Panc1 (cell line): ENCODE measurements around the gene TDRD7. TPM values are rescaled to one million over a fixed set of nuclear protein-coding genes. Genes with fewer than 3 reads are reported as not detected.

Source experiments
- ATAC-seq: fragments of 200-7000 bp; cut with Tn5 transposase; 2 replicates; pipeline ENCODE4 v1.9.1; 2020; ENCODE audit warnings: mild to moderate bottlenecking, moderate library complexity
- BruUV-seq: library from RNA; stranded (reverse); fragments of 400-500 nt; replicated peaks from 2 replicates; lab custom pipeline; 2021; lab: Mats Ljungman, UMichigan
- CTCF ChIA-PET: fragments of 300-600 bp; sonication (Branson Sonifier 250); formaldehyde crosslinking; loops from one replicate; lab custom pipeline; 2022; ENCODE audit warnings: antibody characterized with exemption; lab: Charles Lee
- POLR2A ChIA-PET: fragments of 300-600 bp; sonication (Branson Sonifier 250); formaldehyde crosslinking; loops from one replicate; lab custom pipeline; 2022; ENCODE audit warnings: antibody characterized with exemption; lab: Charles Lee
- DNase-seq: peaks from one replicate; pipeline ENCODE4 v3.0.0-alpha.2; 2010; ENCODE audit warnings: low read depth, low spot score
- H3K27ac ChIP-seq: 2 replicates; pipeline ENCODE4 v1.5.1; 2011; ENCODE audit warnings: mild to moderate bottlenecking, low read length, inconsistent platforms
- H3K27me3 ChIP-seq: fragments of 200-500 bp; sonication (Bioruptor generic); 2 replicates; pipeline ENCODE4 v1.6.0; 2014; ENCODE audit warnings: low read length, inconsistent platforms; ENCODE audit not compliant: control insufficient read depth, insufficient read depth
- H3K36me3 ChIP-seq: fragments of 200-500 bp; sonication (Bioruptor generic); 2 replicates; pipeline ENCODE4 v1.5.1; 2014; ENCODE audit warnings: inconsistent platforms, mild to moderate bottlenecking, low read length, moderate library complexity; ENCODE audit not compliant: control insufficient read depth, insufficient read depth
- H3K4me1 ChIP-seq: 2 replicates; pipeline ENCODE4 v1.5.1; 2011; ENCODE audit warnings: inconsistent platforms, mild to moderate bottlenecking, low read length, moderate library complexity; ENCODE audit not compliant: control insufficient read depth, insufficient read depth
- H3K4me3 ChIP-seq, 2 experiments: 2 replicates each; pipeline ENCODE4 v1.5.1; 2011 to 2012; ENCODE audit warnings: low read depth in 2 of 2, low read length in 2 of 2, mild to moderate bottlenecking in 2 of 2, inconsistent platforms in 1 of 2, moderate library complexity in 1 of 2
- H3K9me3 ChIP-seq: fragments of 200-500 bp; sonication (Bioruptor generic); 2 replicates; pipeline ENCODE4 v1.5.1; 2014; ENCODE audit warnings: low read depth, mild to moderate bottlenecking, inconsistent platforms, low read length, moderate library complexity; ENCODE audit not compliant: control insufficient read depth, insufficient read depth
- POLR2AphosphoS5 ChIP-seq: IDR thresholded peaks from 2 replicates; pipeline ENCODE4 v1.6.1; 2012; ENCODE audit warnings: mild to moderate bottlenecking, low read depth, low read length, moderate library complexity
- SIN3A ChIP-seq: IDR thresholded peaks from 2 replicates; pipeline ENCODE4 v1.6.1; 2012; ENCODE audit warnings: low read depth, mild to moderate bottlenecking, low read length, moderate library complexity, borderline replicate concordance; ENCODE audit not compliant: insufficient read depth
- TCF7L2 ChIP-seq: IDR thresholded peaks from 2 replicates; pipeline ENCODE4 v1.6.1; 2011; ENCODE audit warnings: mild to moderate bottlenecking, low read depth, low read length, inconsistent platforms
- in situ Hi-C: cut with HindIII; loops from 2 replicates; pipeline ENCODE4 v1.10.0; 2016; ENCODE audit warnings: low sequenced_read_pairs, low pct_unique_long_range_greater_than_20kb
- intact Hi-C: fragments of 100-400 bp; cut with micrococcal nuclease; formaldehyde crosslinking; loops from one replicate; pipeline ENCODE4 v1.10.0; 2022; ENCODE audit not compliant: unreplicated experiment
- total RNA-seq: library from RNA; stranded (reverse); gene quantifications from one replicate; pipeline ENCODE4 v1.2.1, GENCODE V29; 2021; ENCODE audit not compliant: unreplicated experiment
- TF ChIP-seq, protein P1 (sequence below): fragments of 450-650 bp; IDR thresholded peaks from 2 replicates; pipeline ENCODE4 v1.5.1; 2017; ENCODE audit warnings: mild to moderate bottlenecking
- TF ChIP-seq, protein P2 (sequence below), 2 experiments: IDR thresholded peaks; 2 replicates each; pipeline ENCODE4 v1.6.1; 2011 to 2012; ENCODE audit warnings: low read depth in 2 of 2, control low read depth in 1 of 2, low read length in 1 of 2, mild to moderate bottlenecking in 1 of 2, moderate library complexity in 1 of 2; ENCODE audit not compliant: insufficient read depth in 1 of 2

Gene TDRD7
- total RNA-seq, 1 experiment from 2014 or later = 10.6 TPM

DNA sequence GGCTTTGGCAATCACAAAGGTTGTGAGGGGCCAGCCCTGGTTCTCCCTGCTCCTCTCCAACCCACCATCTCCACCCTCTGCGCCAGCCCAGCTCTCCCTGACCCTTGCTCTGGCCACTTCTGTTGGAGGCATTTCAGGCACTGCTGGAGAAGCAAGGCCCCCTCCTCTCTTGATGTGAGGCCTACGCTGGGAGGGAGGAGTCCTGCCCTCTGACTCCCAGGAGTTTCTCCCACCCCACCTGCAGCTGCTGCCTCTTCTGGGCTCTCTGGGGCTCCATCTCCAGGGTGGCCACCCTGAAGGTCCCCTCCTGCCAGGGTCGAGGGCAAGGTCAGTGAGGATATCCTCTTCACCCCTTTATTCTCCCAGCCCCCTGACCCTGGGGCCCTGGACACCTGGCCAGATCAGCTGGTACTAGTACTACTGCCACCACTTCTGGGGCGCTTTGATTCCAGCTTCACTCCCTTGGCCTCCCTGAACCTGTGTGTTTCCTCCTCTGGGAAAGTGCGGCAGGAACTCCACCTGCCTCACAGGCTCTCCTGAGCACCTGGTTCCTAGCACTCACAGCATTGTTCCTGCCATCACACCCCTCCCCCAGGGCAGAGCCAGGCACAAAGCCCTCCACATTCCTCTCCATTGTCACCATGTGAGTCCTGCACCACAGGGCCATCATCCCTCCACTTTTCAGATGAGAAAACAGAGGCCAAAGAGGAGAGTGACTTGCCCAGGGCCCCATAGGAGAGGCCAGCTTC, 23.8 kb upstream of the TDRD7 start:
- BruUV-seq = no TSS peak
- TF ChIP-seq TCF7L2 = no peak
- TF ChIP-seq POLR2AphosphoS5 = no peak
- TF ChIP-seq SIN3A = no peak
- TF ChIP-seq, protein P1, sequence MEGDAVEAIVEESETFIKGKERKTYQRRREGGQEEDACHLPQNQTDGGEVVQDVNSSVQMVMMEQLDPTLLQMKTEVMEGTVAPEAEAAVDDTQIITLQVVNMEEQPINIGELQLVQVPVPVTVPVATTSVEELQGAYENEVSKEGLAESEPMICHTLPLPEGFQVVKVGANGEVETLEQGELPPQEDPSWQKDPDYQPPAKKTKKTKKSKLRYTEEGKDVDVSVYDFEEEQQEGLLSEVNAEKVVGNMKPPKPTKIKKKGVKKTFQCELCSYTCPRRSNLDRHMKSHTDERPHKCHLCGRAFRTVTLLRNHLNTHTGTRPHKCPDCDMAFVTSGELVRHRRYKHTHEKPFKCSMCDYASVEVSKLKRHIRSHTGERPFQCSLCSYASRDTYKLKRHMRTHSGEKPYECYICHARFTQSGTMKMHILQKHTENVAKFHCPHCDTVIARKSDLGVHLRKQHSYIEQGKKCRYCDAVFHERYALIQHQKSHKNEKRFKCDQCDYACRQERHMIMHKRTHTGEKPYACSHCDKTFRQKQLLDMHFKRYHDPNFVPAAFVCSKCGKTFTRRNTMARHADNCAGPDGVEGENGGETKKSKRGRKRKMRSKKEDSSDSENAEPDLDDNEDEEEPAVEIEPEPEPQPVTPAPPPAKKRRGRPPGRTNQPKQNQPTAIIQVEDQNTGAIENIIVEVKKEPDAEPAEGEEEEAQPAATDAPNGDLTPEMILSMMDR = no peak
- TF ChIP-seq, protein P2, sequence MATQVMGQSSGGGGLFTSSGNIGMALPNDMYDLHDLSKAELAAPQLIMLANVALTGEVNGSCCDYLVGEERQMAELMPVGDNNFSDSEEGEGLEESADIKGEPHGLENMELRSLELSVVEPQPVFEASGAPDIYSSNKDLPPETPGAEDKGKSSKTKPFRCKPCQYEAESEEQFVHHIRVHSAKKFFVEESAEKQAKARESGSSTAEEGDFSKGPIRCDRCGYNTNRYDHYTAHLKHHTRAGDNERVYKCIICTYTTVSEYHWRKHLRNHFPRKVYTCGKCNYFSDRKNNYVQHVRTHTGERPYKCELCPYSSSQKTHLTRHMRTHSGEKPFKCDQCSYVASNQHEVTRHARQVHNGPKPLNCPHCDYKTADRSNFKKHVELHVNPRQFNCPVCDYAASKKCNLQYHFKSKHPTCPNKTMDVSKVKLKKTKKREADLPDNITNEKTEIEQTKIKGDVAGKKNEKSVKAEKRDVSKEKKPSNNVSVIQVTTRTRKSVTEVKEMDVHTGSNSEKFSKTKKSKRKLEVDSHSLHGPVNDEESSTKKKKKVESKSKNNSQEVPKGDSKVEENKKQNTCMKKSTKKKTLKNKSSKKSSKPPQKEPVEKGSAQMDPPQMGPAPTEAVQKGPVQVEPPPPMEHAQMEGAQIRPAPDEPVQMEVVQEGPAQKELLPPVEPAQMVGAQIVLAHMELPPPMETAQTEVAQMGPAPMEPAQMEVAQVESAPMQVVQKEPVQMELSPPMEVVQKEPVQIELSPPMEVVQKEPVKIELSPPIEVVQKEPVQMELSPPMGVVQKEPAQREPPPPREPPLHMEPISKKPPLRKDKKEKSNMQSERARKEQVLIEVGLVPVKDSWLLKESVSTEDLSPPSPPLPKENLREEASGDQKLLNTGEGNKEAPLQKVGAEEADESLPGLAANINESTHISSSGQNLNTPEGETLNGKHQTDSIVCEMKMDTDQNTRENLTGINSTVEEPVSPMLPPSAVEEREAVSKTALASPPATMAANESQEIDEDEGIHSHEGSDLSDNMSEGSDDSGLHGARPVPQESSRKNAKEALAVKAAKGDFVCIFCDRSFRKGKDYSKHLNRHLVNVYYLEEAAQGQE (IDR thresholded peaks at IDR 0.05; ENCODE audit: insufficient read depth in 1 of 2, low read depth in 2 of 2, low read length in 1 of 2) = no peak
- no peak for ATAC-seq
- H3K9me3 ChIP-seq = no peaks in the 10 kb centered on the region
- no peaks in the 10 kb centered on the region for H3K4me1 ChIP-seq
- CTCF ChIA-PET = interaction anchor here (0.6 to 1.0 kb wide), 2 partner anchors 176 to 227 kb away, joined by 4 to 6 read pairs; no protein-coding TSS in a partner anchor
- POLR2A ChIA-PET = no interaction called here
- no peak overlapping the region for H3K4me3 ChIP-seq
- H3K27ac ChIP-seq = no peak overlapping the region
- H3K27me3 ChIP-seq = no peaks in the 10 kb centered on the region
- DNase-seq = no peak
- in situ Hi-C loops (no loop called here), intact Hi-C loops (no loop called here)
- no peaks in the 10 kb centered on the region for H3K36me3 ChIP-seq

DNA sequence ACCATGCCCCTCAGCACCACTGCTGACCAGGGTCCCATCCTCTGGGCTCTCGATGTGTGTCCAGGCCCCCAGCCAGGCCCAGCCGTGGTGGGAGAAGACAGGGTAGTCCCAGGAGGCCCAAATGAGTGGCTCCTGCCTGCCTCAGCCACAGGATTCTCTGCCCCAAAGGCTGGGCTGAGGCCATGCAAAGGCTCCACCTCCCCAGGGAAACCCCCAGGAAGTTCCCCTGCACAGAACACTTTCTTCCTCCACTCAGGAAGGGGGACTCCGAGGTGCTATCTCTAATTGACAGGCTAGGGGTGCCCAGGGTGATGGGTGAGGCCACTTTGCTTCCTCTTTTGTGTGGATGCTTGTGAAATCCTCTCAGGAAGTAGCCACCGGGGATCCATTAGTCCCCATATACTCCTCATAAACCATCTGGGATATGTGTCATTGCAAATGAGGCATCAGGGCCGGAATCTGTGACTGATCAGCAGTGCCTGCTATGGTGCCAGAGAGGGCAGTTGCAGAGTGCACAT, 23.1 kb upstream of the TDRD7 start:
- TF ChIP-seq, protein P2 (IDR thresholded peaks at IDR 0.05; ENCODE audit: insufficient read depth in 1 of 2, low read depth in 2 of 2, low read length in 1 of 2) = no peak
- TF ChIP-seq POLR2AphosphoS5 = no peak
- TF ChIP-seq SIN3A = no peak
- TF ChIP-seq, protein P1 = no peak
- TF ChIP-seq TCF7L2 = no peak
- no peak for DNase-seq
- Histone ChIP-seq H3K9me3 (no peaks in the 10 kb centered on the region), H3K4me1 (no peaks in the 10 kb centered on the region), H3K4me3 (no peak overlapping the region), H3K27ac (no peak overlapping the region), H3K27me3 (no peaks in the 10 kb centered on the region), H3K36me3 (no peaks in the 10 kb centered on the region)
- intact Hi-C loops = no loop called here
- ChIA-PET CTCF (no interaction called here), POLR2A (no interaction called here)
- ATAC-seq = no peak
- in situ Hi-C loops = no loop called here
- BruUV-seq = no TSS peak
